HG03457 (cell line): ENCODE measurements around the gene IQCN.

Source experiments
- ATAC-seq: cut with Tn5 transposase; IDR thresholded peaks from one replicate; pipeline ENCODE4 v1.9.1; 2021; ENCODE audit warnings: moderate number of reproducible peaks; ENCODE audit not compliant: unreplicated experiment

Gene IQCN

GRCh38 chr19:18307271-18307681 is 33.0 kb upstream of the IQCN start:
- ATAC-seq = no peak

- ATAC-seq = no peak
Measured at GRCh38 chr19:18306888-18307260, 32.6 kb upstream of the IQCN start.

GRCh38 chr19:18306209-18306887 is 32.1 kb upstream of the IQCN start:
- no peak for ATAC-seq

GRCh38 chr19:18304458-18305310 is 30.4 kb upstream of the IQCN start:
- ATAC-seq = no peak

GRCh38 chr19:18304208-18304457 is 29.9 kb upstream of the IQCN start:
- ATAC-seq = no peak

- ATAC-seq = no peak
Measured at GRCh38 chr19:18301718-18302111, 27.5 kb upstream of the IQCN start.

GRCh38 chr19:18300930-18301717 is 26.9 kb upstream of the IQCN start:
- no peak for ATAC-seq

GRCh38 chr19:18299654-18300053 is 25.4 kb upstream of the IQCN start:
- ATAC-seq = no peak

- ATAC-seq = no peak
Measured at GRCh38 chr19:18298601-18299000, 24.3 kb upstream of the IQCN start.

- ATAC-seq = no peak
Measured at GRCh38 chr19:18297308-18297707, 23.1 kb upstream of the IQCN start.

GRCh38 chr19:18295034-18295451 is 20.8 kb upstream of the IQCN start:
- no peak for ATAC-seq

- ATAC-seq = no peak
Measured at GRCh38 chr19:18294467-18294864, 20.2 kb upstream of the IQCN start.

- ATAC-seq = no peak
Measured at GRCh38 chr19:18293642-18294466, 19.6 kb upstream of the IQCN start.

- no peak for ATAC-seq
Measured at GRCh38 chr19:18292810-18293641, 18.8 kb upstream of the IQCN start.

- no peak for ATAC-seq
Measured at GRCh38 chr19:18292462-18292809, 18.2 kb upstream of the IQCN start.

- ATAC-seq = no peak
Measured at GRCh38 chr19:18291590-18292461, 17.6 kb upstream of the IQCN start.

GRCh38 chr19:18291019-18291524 is 16.8 kb upstream of the IQCN start:
- no peak for ATAC-seq

- ATAC-seq = no peak
Measured at GRCh38 chr19:18290302-18291018, 16.2 kb upstream of the IQCN start.
